Stomach (tissue), 4 donors: ENCODE data around the gene TMEM176A.

Source experiments
- CTCF ChIP-seq, 7 experiments: fragments of 450-650 bp in 4 of 7; fragments of 200-600 bp in 3 of 7; sonication (generic) in 3 of 7; IDR thresholded peaks; one replicate each; pipeline ENCODE4 v1.5.1; 2016 to 2019; ENCODE audit warnings: antibody characterized with exemption in 7 of 7, control low read depth in 2 of 7, mild to moderate bottlenecking in 1 of 7
- EP300 ChIP-seq: sonication (generic); formaldehyde crosslinking; IDR thresholded peaks from one replicate; pipeline ENCODE4 v1.6.1; 2017; ENCODE audit warnings: antibody characterized with exemption
- POLR2A ChIP-seq, 4 donors: fragments of 450-650 bp; IDR thresholded peaks; one replicate each; pipeline ENCODE4 v1.6.1; 2016; ENCODE audit warnings: antibody characterized with exemption in 4 of 4, control low read depth in 2 of 4, mild to moderate bottlenecking in 1 of 4, moderate library complexity in 1 of 4
- POLR2AphosphoS5 ChIP-seq, 3 donors: sonication (generic); formaldehyde crosslinking; IDR thresholded peaks; one replicate each; pipeline ENCODE4 v1.6.1; 2016; ENCODE audit warnings: antibody characterized with exemption in 3 of 3

GRCh38 chr7:150753826-150754603 lies 46.6 kb upstream of the TMEM176A start:
- TF ChIP-seq POLR2A (IDR thresholded peaks at IDR 0.05) (no peak), CTCF (IDR thresholded peaks at IDR 0.05) (no peak), EP300 (no peak), POLR2AphosphoS5 (IDR thresholded peaks at IDR 0.05) (no peak)
